Right atrium auricular region (tissue), 2 donors: ENCODE measurements around the gene GGT1. TPM values are rescaled to one million over a fixed set of nuclear protein-coding genes. Genes with fewer than 3 reads are reported as not detected.
A peak's percentile ranks its signal among the peaks of the same experiment; 100 is the strongest.
"Not testable (repeated sequence)": the region's sequence is repeated elsewhere in the genome, so short reads cannot be mapped to it uniquely, and the experiment has no call there.

ENCODE experiments used
- DNase-seq: peaks from one replicate; pipeline ENCODE4 v3.0.0-alpha.2; 2019; ENCODE audit warnings: low spot score
- H3K27ac ChIP-seq, 2 donors: fragments of 200-600 bp; sonication (generic); 1 replicate in 1 of 2; 2 replicates in 1 of 2; pipeline ENCODE4 v1.5.1; 2016 to 2019
- H3K27me3 ChIP-seq, 2 donors: fragments of 200-600 bp; sonication (generic); one replicate each; pipeline versions ENCODE4 v1.5.1 to v1.6.0; 2017 to 2019
- H3K36me3 ChIP-seq: fragments of 200-600 bp; sonication (generic); one replicate; pipeline ENCODE4 v1.5.1; 2016
- H3K4me1 ChIP-seq, 2 donors: fragments of 200-600 bp; sonication (generic); one replicate each; pipeline versions ENCODE4 v1.5.1 to v1.6.0; 2017 to 2019
- H3K4me3 ChIP-seq, 2 donors: fragments of 200-600 bp; sonication (generic); 1 replicate in 1 of 2; 2 replicates in 1 of 2; pipeline ENCODE4 v1.5.1; 2017 to 2019; ENCODE audit warnings: mild to moderate bottlenecking in 1 of 2, moderate library complexity in 1 of 2
- H3K9me3 ChIP-seq, 2 donors: fragments of 200-600 bp; sonication (generic); one replicate each; pipeline ENCODE4 v1.5.1; 2019
- total RNA-seq, 2 donors: library from RNA; depleted of rRNA; stranded (reverse); fragments of >200 nt; gene quantifications; one replicate each; pipeline ENCODE4 v1.1.0, GENCODE V29; 2016
- TF ChIP-seq, protein P1 (sequence below), 2 donors: fragments of 200-600 bp; sonication (generic); IDR thresholded peaks; one replicate each; pipeline ENCODE4 v1.5.1; 2019; ENCODE audit warnings: antibody characterized with exemption in 2 of 2

The GGT1 gene
- total RNA-seq, 2 donors from 2014 or later = 0.98 to 1.7 TPM

DNA sequence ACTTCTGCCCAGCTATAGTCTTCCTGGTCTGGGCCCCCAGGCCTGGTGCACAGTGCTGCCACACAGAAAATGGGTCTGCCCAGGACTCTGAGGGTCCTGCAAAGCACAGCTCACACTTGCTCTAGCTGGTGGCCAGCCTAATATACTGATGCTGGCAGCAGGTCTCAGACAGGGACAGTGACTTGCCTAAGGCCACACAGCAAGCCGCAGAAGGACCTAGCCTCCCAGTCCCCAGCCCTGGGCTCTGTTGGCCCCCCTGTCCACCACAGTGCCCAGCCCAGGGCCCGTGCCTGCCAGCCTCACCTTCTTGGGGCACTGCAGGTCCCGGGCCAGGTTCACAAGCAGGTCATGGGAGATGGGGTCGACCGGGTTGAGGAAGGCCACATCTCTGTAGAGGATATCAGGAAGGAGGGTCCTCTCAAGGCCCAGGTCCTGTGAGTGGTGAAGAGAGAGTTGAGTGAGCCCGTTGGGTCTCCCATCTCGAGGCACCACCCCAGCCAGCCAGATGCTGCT is 13.4 kb upstream of the GGT1 start:
- Histone ChIP-seq H3K4me3 (no peak overlapping the region), H3K27ac (no peak overlapping the region), H3K9me3 (no peaks in the 10 kb centered on the region), H3K36me3 (peaks cover 14% of the 10 kb centered on the region), H3K27me3 (no peaks in the 10 kb centered on the region), H3K4me1 (peaks cover 0 to 14% of the 10 kb centered on the region in 2 donors)
- DNase-seq = no peak
- TF ChIP-seq, protein P1, sequence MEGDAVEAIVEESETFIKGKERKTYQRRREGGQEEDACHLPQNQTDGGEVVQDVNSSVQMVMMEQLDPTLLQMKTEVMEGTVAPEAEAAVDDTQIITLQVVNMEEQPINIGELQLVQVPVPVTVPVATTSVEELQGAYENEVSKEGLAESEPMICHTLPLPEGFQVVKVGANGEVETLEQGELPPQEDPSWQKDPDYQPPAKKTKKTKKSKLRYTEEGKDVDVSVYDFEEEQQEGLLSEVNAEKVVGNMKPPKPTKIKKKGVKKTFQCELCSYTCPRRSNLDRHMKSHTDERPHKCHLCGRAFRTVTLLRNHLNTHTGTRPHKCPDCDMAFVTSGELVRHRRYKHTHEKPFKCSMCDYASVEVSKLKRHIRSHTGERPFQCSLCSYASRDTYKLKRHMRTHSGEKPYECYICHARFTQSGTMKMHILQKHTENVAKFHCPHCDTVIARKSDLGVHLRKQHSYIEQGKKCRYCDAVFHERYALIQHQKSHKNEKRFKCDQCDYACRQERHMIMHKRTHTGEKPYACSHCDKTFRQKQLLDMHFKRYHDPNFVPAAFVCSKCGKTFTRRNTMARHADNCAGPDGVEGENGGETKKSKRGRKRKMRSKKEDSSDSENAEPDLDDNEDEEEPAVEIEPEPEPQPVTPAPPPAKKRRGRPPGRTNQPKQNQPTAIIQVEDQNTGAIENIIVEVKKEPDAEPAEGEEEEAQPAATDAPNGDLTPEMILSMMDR (IDR thresholded peaks at IDR 0.05) = no peak

DNA sequence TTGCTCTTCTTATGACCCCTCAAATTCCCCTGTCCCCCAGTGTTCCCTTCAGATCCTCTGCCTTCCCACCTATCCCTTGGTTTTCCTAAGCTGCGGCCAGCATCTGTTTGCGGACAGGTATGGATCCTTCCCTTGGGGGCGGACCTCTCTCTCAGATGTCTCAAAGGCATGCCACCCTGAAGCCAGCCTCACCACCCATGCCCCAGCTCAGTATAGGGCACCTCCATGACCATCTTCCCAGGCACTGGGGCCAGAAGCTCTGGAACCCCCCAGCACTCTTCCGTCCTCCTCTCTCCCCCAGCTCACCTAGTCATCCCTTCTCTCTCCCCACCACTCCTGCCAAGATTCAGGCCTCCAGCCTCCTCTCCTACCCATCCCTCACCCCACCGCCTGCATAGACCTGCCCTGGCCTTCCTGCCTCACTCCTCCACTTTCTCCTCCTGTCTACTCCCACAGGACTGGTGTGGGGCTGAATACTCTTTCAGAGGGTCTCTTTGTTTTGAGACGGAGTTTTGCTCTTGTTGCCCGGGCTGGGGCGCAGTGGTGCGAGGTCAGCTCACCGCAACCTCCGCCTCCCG is 12.3 kb upstream of the GGT1 start:
- H3K36me3 ChIP-seq = peaks cover 14% of the 10 kb centered on the region
- H3K27ac ChIP-seq = no peak overlapping the region
- no peaks in the 10 kb centered on the region for H3K9me3 ChIP-seq
- no peaks in the 10 kb centered on the region for H3K27me3 ChIP-seq
- TF ChIP-seq, protein P1 (IDR thresholded peaks at IDR 0.05) = no peak
- no peak for DNase-seq
- no peak overlapping the region for H3K4me3 ChIP-seq
- peaks cover 0 to 10% of the 10 kb centered on the region in 2 donors for H3K4me1 ChIP-seq

- Histone ChIP-seq H3K4me1 (peaks cover 0 to 10% of the 10 kb centered on the region in 2 donors), H3K4me3 (no peak overlapping the region), H3K27ac (no peak overlapping the region), H3K27me3 (no peaks in the 10 kb centered on the region), H3K9me3 (no peaks in the 10 kb centered on the region), H3K36me3 (peaks cover 14% of the 10 kb centered on the region)
- TF ChIP-seq, protein P1 (IDR thresholded peaks at IDR 0.05) = no peak
- no peak for DNase-seq
Observed at GRCh38 chr22:24591286-24591830, 11.6 kb upstream of the GGT1 start.

- no peaks in the 10 kb centered on the region for H3K9me3 ChIP-seq
- H3K27ac ChIP-seq = peak overlapping the region; percentile 81
- H3K36me3 ChIP-seq = peaks cover 10% of the 10 kb centered on the region
- DNase-seq = no peak
- no peaks in the 10 kb centered on the region for H3K27me3 ChIP-seq
- H3K4me3 ChIP-seq = peak overlapping the region; percentile 65 to 68
- TF ChIP-seq, protein P1 (IDR thresholded peaks at IDR 0.05) = no peak
- H3K4me1 ChIP-seq = peaks cover 0 to 10% of the 10 kb centered on the region in 2 donors
Observed at GRCh38 chr22:24592058-24592850, 10.7 kb upstream of the GGT1 start.

DNA sequence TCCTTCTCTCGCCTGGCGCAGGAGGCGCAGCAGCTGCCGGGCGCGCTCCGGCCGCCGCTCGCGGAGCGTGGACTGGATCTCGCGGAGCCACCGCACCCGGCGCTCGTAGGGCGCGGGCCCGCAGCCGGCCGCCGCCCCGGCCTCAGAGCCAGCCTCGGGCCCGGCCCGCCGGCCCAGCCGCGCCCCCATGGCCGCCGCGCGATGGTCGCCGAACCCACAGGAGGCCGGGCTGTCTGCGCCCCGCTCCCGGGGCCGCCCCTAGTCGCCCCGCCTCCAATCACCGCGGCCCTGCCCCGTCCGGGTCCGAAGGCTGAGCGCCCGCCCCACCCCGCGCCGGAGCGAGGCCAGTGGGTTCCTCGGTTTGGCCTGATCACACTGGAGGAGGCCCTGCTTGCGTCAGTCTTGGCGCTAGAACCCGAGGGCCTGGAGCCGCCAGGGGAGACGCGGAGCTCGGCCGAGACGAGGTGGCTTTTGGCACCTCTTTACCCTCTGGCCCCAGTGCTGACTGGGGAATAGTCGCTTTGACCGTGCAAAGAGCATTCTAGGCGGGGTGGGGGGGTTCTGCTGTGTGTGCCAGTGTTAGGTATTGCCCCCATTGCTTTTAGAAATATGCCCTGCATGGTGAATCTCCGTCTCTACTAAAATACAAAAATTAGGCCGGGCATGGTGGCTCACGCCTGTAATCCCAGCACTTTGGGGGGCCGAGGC is 10.0 kb upstream of the GGT1 start, which contains the start of gene LRRC75B:
TSS of gene LRRC75B (minus strand) at position 223 of the 708 bp plus-strand sequence. CDS start at position 189, 34 bp downstream.
- H3K4me1 ChIP-seq = peaks cover 0 to 10% of the 10 kb centered on the region in 2 donors
- peak within 1 kb of the TSS; percentile 81 for H3K27ac ChIP-seq
- peak within 1 kb of the TSS; percentile 65 to 68 for H3K4me3 ChIP-seq
- H3K27me3 ChIP-seq = no peaks in the 10 kb centered on the region
- H3K9me3 ChIP-seq = no peaks in the 10 kb centered on the region
- peak; percentile 91 for DNase-seq
- TF ChIP-seq, protein P1 (IDR thresholded peaks at IDR 0.05) = no peak
- peaks cover 2% of the 10 kb centered on the region for H3K36me3 ChIP-seq

- not testable (repeated sequence) for H3K9me3 ChIP-seq, H3K36me3 ChIP-seq, DNase-seq, H3K27me3 ChIP-seq
- H3K4me1 ChIP-seq = peaks cover 0 to 10% of the 10 kb centered on the region in 2 donors
- H3K4me3 ChIP-seq = peak overlapping the region in 1 of 2 donors; percentile 68
- peak overlapping the region; percentile 81 for H3K27ac ChIP-seq
Observed at GRCh38 chr22:24593559-24593835, 9.5 kb upstream of the GGT1 start.
